Midbrain (tissue), 1 donor: Measurements from ENCODE around the gene ZC3H6.
A peak's percentile ranks its signal among the peaks of the same experiment; 100 is the strongest.
"Not testable (repeated sequence)": the region's sequence is repeated elsewhere in the genome, so short reads cannot be mapped to it uniquely, and the experiment has no call there.

Source experiments
- DNase-seq: peaks from one replicate; lab custom pipeline; 2025; lab: John Stamatoyannopoulos, UW

ZC3H6 gene

DNA sequence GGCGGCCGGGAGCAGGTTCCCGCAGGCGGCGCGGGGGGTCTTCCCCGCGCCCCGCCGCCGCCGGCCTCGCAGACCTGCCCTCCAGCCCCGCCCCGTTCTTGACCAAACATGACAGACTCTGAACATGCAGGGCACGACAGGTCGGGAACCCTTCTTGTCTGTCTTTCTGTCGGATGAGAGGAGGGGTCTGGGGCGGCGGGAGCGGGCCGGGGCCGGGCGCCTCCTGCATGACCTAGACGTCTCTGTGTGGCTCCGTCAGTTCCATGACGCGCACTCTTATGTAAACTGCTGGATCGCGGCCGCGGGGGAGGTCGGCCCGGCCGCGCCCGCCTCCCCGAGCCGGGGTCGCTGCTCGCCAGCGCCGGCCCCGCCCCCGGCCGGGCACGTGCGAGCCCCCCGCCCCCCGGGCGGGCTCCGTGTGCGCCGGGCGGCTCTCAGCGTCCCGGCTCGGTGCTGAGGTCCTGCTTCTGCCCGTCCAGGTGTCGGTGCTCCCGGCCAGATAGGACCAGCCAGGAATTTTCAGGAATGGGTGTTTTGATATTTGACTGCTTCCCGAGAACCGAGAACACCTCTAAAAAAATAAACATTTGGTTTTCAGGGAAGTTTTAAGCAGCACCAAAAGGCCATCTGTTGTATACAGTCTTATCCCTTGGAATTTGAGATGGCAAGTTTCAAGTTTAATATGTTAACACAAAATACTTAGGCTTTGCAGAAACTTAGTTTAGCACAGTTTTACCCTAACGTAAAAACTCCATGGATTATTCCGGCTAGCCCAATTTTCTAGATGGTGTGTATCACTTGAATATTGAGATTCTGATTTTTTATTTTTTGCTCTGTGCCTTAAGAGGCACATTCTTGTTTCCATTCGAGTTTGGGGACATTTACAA, 733 bp downstream of the ZC3H6 start:
- peak; percentile 76 for DNase-seq

DNA sequence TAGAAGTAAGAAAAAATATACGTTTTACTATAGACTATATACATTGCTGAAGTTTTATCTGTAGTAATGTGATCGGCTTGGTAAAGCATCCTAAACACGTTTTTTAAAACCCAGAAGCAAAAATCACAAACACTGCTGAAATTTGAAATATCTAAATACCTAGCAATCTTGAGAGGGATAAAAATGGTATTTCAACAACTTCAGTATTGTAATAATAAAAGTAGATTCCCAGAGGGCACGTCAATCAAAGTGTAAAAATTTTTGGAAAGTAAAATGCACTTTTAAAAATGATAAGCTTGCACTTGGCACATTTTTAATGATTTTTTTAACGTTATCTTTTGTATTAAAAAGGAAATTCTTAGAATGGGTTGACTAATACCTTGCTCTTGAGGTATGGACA, 1.6 kb downstream of the ZC3H6 start:
- no peak for DNase-seq

DNA sequence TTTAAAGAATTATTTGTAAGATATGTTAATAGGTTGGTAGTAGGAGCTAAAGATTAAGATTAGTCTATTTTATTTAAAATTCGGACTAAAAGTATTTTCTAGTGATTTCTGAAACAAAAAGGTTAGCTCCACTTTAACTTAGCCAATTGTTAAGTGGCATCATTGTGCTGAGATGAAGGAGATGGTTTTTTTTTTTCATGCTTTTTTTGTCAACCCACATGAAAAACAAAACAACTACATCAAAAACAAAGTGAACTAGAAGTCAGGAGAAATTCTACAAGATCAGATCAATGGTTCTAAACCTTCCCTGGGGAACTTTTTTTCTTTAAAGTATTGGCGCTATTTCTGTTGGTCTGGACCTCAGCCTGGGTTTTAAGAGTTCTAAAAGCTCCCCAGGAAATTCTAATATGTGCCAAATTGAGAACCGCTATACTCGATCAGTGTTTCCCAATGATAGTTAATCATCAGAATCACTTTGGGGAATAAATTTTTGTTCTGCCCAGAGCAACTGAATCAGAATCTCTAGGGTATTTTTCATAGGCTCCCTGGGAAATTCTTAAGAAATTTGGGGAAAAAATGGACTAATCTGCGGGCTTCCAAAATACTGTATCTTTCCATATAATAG, 2.3 kb downstream of the ZC3H6 start:
- DNase-seq, result no peak

- not testable (repeated sequence) for DNase-seq
Observed at GRCh38 chr2:112282066-112282465, 6.7 kb downstream of the ZC3H6 start.

DNA sequence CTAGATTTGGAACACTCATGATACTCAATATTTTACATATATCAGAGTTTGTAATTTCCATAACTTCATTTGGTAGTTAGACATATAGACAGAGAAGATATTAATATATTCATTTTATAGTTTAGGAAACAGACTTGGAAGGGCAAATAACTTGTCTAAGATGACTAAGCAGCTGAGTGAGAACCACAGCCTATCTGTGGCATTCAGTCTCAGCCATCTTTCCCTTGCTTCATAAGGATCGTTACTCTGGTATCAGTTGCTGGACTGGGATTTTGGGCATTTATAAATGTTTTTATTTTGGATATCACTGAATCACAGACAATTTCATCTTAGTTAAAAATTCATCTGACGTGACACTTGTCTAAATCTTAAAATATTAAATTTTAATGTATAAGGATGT, 8.1 kb downstream of the ZC3H6 start:
- DNase-seq, result not testable (repeated sequence)

- no peak for DNase-seq
Observed at GRCh38 chr2:112290088-112290487, 14.7 kb downstream of the ZC3H6 start.

DNA sequence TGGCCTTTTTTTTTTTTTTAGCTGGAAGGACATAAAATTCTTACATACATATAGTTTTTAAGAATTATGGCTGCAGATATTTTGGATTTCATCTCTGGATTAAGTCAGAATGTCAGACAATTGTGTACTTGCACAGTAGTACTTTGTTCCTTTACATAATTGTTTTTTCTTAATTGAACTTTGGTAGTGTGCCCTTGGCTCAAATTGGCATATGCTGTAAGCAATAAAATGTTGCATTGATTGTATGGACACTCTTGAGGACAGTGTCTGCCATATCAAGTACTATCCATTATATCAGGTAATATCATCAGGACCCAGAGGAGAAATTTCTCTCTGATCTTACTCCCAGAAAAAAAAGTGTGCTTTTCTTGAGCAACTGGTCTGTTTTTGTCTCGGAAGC, 15.3 kb downstream of the ZC3H6 start:
- no peak for DNase-seq

DNA sequence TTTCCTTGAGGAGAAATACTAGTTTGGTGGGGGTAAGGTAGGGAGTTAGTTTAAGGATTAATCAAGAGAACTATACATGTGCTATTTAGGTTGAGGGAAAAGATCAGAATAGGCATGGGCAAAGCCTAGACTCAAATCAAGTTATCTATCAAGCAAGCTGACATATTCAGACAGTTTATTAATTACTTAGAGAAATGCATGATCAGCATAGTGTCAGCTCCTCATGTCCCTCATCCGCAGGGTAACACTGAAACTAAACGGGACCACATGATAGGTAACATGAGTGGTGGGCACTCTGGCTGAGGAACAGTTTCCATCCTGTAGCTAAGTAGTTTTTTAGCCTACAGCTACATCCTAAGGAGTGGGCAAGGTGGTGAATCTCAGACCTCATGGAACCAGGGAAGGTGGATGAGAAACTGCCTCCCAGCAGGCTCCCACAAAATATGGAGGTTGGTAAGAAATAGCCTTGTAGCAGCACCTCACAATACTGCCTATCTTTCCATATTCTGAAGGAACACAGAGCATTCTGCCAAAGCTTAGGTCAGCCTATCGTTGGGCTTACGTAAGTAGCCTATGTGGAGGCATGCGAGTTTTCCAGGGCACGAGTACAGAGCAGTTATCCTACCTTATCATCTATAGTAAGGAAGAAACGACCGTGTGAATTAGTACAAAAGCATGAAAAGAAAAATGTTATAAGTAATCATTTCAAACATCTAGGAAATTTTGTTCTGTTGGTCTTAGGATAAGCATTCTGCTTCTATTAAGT, 18.4 kb downstream of the ZC3H6 start:
- DNase-seq, result no peak

DNA sequence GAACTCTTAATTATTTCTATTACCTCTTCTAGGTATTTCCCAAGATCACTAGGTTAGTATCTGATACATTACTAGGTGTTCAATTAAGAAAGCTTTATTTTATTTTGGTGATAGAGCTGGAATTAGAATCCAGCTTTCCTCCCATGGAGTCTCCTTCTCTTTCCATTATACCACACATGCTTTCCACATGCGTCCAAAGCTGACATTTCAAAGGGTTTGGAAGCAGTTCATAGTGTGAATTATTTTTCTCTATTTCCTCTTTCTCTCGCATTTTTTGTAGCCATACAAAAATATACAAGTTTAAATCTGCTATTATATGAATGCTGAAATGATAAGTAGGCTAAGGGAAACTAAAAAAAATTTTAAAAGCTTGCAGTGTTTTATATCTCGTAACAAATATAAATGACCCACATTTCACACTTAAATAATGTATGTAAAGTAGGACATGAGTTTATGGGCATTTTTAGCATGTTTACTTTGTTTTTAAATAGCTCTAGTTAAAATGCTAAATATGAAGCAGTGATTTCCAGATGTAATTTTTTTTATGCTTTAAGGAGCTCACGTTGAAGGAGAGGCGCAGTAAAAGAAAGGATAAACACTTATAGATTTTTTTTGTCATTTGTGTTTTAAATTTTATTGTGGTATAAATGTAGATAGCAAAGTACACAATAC, 20.1 kb downstream of the ZC3H6 start:
- DNase-seq, result no peak

GRCh38 chr2:112296407-112296806, 21.0 kb downstream of the ZC3H6 start:
- DNase-seq, result no peak

GRCh38 chr2:112301171-112301584, 25.8 kb downstream of the ZC3H6 start:
- DNase-seq, result no peak

DNA sequence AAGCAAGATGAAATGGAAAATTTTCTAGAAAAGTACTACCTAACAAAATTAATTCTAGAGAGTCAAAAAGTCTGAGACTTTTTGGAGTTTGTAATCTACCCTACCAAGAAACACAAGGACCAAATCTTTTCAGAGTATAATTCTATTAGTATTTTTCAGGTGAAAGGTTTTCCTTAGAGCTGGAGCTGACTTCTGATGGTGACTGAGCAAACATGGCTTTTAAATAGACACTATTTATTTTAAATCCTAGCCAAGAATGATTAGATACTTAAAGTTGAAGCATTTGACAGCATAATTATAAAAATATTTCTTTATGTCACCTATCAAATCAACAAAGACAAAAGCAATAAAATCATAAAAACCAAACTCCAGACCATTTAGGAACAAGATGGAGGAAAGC, 26.6 kb downstream of the ZC3H6 start:
- DNase-seq, result no peak

DNA sequence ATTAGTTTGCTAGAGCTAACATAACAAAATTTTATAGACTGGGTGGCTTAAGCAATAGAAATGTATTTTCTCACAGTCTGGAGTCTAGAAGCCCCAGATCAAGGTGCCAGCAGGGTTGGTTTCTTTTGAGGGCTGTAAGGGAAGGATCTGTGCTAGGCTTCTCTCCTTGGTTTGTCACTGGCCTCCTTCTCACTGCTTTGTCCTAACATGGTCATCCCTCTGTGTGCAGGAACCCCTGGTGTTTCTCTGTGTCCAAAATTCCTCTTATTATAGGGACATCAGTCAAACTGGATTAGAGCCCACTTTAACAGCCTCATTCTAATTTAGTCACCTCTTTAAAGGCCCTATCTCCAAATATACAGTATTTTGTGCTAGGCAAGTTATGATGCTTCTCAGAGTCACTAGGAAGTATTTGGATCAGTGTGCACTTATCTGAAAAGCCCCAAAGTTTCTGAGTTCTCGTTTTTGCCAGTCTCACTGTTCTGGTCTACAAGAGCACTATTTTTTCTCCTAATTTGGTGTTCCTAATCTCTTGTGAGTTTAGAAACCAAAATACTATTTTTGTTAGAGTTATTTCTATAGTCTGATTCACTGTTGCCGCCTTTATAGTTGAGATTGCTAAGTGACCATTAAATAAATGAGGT, 29.0 kb downstream of the ZC3H6 start:
- DNase-seq, result no peak

DNA sequence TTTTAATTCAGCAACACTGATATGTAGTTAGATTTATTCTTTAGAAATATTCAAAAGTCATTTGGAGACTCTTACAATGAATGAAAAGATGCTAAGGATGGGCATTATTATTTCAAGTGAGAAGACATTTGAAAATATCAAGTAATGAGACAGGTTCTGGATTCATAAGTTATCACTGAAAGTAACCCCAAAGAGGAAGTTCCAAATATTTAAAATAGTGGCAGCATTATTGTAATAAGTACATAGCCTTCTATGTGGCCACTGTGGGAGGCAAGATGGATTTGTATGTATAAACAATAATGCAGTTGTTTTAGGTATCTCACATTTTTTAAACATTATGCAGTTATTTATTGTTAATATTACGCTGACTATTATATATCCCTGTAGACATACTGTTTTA, 29.7 kb downstream of the ZC3H6 start:
- no peak for DNase-seq

DNA sequence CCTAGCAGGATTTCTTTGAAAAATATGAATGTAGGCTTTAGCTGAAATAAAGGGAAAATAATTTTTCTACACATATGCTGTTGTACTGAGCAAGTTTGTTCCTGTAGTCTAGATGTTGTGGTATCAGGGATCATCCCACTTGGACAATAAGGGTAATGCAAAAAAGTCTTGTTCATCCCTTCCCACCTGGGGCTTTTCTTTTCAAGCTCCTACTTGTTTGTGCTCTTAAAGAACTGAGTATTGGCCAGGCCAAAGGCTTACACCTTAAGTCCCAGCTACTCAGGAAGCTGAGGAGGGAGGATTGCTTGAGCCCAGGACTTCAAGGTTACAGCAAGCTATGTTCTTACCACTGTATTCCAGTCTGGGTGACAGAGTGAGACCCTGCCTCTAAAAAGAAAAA, 35.5 kb downstream of the ZC3H6 start:
- no peak for DNase-seq

DNA sequence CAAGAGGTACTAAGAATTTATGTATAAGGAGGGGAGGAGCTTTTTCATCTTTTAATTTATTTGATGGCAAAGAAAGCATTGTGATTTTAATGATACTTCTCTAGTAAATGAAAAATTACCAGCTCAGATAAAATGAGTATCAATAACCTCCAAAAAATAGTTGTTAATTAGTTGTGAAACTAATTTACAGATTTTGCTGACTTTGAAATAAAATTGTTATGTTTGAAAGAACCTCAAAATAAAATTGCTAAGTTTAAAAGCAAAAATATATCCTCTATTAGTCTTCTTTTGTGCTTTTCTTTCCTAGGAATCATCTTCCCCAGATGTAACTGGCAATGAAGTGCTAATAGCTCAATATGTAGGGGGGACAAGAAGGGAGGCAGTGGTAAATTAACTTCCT, 36.5 kb downstream of the ZC3H6 start:
- DNase-seq, result no peak

DNA sequence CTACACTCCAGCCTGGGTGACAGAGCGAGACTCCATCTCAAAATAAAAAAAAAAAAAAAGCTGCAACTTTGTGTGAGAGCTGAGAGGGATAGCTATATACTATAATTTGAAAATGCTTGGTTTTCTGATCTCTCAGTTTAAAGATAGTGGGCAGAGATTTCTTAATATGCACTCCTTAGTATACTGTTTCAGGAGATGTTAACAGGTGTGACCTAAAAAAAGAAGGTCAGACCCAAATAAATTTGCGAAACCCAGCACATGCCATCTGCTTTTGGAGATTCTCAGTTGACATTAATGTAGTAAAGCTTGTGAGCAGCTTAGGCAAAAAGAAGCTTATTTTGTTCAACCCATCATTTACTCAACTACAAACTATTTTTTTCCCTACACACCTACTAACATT, 37.4 kb downstream of the ZC3H6 start:
- no peak for DNase-seq

GRCh38 chr2:112314856-112315255, 39.5 kb downstream of the ZC3H6 start:
- DNase-seq, result no peak

- no peak for DNase-seq
Observed at GRCh38 chr2:112317303-112318158, 42.1 kb downstream of the ZC3H6 start.

DNA sequence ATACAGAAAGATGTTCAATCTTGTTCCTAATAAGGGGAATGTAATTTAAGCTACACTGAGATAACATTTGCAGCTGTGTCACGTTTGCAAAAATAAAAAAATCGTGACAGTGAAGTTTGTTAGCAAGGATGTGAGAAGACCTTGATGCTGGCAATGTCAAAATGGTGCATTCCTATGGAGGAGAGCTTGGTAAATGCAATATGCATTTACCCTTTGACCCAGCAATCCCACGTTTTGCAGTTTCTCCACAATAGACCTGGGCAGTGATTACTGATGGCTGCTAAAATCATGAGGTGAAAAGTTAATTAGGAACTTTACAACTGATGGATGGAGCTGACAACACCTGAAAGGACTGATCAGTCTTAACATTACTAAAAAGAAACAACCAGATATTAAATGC, 43.1 kb downstream of the ZC3H6 start:
- no peak for DNase-seq
